Amniotic epithelial cell (primary cell): ENCODE results near the gene DEFB112.

Experiments used
- DNase-seq: peaks from one replicate; pipeline ENCODE4 v3.0.0-alpha.2; 2010; ENCODE audit warnings: low read depth

DEFB112 gene

DNA sequence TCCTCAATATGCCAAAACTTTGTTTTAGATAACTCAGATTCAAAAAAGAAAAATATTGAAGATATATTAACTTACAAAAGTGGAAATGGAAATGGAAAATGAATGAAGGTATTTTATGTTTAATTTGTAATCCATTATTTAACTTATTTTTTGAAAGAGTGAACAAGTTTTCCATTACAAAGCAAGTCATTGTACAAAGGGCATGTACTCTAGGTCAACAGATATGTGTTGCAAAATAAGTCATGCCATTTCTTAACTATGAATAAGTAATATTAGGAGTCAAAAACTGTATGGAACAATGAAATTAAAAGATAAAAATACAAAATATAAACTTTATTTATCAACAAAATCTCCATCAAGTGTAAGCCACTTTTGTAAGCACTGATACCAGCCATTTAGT, 54.5 kb downstream of the DEFB112 start:
- DNase-seq, result no peak
